NCI-H2081 treated with DMSO at 0.1 percent for 48 hours (cell line): ENCODE results near the gene USP20.

Experiments used
- DNase-seq: peaks from one replicate; lab custom pipeline; 2025; lab: John Stamatoyannopoulos, UW

USP20 gene

DNA sequence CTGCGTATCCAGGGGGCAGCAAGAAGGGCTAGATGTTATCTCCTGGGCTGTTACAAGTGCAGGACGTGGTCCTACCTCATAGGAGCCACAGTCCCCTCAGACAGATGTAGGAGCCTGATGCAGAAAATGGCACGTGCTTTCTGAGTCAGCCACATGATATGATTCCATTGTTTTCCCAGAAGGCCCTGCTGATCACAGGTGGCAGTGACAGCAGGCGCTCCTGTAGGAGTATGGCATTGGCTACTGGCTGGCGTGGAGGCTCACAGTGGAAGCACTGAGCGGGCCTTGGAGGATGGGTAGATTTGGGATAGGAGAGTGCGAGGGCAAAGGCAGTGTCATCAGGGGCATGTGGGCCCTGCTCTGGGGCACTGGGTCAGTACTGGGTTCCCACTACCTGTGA is 21.9 kb downstream of the USP20 start:
- no peak for DNase-seq

DNA sequence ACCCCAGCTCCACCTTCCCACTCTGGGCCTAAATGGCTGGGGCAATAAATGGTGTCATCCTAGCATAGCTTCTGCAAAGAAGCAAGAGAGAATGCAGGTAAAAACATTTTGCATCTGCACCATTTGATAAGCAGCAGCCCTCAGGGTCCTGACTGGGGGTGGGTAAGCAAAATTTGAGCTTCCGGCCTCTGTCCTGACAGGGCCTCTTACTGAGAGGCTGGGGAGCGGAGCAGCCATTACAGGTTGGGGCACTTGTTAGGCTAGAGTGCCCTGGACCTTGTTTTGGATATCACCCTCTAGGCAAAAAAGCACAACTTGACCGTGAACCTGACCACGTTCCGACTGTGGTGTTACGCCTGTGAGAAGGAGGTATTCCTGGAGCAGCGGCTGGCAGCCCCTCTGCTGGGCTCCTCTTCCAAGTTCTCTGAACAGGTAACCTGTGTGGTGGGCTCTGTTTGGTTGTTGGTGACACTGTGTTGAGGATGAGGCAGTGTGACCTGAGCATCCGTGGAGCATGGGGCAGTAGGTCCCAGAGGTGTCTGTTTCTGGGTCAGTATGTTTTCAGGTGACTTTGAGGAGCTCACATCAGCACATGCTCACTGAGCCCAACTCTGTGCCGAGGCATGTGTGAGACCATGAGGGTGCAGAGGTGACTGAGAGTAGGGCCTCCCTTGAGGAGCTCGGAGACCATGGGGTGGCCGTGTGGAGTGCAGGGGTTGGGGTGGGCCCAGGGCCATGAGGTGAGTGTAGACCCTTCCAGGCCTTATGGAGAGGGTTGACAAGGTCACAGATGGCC is 23.1 kb downstream of the USP20 start:
- no peak for DNase-seq

DNA sequence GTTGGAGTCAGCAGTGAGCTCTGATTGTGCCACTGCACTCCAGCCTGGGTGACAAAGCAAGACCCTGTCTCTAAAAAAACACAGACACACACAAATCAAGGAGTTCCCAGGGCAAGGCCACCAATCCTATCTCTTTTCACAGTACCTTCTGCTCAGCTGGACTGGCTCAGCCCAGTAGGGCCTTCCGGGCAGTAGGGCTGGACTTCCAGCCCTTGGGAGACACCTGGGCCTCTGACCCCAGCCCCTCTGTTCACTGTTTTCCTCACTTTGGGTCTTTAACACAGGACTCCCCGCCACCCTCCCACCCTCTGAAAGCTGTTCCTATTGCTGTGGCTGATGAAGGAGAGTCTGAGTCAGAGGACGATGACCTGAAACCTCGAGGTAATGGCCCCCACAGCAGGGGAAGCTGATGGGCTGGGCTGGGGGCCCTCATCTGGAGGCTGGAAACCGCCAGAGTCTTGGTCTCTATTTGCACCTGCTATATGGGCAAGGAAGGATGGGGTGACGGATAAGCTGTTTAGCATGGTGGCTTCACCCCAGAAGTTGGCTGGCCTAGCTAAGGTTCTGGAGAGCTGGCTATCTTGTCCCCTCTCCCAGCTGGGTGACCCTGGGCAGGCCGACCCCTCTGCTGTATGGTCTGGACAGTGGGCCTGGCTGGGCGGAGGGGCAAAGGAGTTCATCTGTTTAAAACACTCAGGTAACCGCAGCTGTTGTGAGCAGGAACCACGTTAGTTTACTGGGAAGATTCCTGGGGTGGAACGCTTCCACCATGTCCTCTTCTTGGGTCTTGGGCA is 25.6 kb downstream of the USP20 start:
- DNase-seq, result no peak

DNA sequence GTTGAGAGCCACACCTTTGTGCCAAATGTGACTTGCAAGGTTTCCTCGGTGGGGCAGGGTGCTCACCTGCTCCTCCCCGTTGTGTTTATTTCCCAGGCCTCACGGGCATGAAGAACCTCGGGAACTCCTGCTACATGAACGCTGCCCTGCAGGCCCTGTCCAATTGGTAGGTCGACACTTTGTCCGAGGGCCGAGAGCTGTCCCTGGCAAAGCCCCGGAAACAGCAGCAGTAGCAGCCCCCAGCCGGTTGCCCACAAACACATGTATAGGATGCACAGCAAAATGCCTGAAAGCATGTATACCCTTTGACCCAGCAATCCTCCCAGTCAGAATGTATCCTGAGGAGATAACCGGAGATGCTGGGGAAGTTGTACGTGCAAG is 26.2 kb downstream of the USP20 start:
- no peak for DNase-seq

DNA sequence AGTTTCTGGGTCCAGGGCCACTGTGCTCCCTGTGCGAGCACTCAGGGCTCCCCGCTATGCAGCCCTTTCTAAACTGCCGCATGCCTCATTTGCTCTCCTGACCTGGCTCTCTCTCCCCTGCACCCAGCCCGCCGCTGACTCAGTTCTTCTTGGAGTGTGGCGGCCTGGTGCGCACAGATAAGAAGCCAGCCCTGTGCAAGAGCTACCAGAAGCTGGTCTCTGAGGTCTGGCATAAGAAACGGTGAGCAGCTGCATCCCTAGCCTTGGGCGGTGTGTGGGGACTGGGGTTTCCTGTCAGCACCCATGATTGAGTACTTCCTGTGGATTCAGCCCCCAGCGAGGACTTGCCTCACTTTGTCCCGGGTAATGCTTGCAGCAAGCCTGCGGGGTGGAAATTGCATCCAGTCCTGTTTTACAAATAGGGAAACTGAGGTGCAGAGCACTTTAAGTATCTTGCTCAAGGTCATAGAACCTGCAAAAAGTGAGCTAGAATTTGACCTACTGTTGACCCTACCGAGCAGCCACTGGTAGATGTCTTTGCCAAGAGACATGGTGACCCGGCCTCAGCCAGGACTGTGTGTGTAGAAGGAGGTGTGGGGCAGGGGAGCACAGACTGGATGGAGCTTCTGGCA is 27.9 kb downstream of the USP20 start:
- DNase-seq, result peak; percentile 28

DNA sequence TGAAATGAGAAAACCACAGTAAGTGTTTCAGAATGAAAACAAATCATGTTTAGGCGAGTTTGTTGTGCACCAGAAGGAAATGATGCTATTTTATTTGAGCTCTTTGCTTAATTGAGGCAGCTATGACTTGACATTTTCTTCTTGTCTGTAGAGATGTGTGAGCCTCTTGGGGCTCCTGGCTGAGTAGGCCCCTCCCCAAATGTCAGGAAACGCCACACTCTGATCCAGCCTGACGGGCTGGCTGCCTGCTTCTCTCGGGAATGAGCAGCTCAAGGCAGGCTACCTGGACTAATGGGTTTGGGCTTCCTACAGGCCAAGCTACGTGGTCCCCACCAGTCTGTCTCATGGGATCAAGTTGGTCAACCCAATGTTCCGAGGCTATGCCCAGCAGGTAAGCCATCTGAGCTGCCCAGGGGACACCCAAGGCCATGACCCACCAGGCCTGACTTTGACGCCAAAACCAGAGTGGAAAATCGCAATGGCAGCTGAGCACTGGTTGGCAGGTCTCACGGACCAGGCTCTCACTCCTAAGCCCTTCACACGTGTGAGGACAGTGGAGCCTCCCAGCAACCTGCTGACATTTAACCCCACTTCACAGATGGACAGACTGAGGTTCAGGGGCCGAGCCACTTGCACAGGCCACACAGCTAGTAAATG is 29.9 kb downstream of the USP20 start:
- DNase-seq, result no peak

DNA sequence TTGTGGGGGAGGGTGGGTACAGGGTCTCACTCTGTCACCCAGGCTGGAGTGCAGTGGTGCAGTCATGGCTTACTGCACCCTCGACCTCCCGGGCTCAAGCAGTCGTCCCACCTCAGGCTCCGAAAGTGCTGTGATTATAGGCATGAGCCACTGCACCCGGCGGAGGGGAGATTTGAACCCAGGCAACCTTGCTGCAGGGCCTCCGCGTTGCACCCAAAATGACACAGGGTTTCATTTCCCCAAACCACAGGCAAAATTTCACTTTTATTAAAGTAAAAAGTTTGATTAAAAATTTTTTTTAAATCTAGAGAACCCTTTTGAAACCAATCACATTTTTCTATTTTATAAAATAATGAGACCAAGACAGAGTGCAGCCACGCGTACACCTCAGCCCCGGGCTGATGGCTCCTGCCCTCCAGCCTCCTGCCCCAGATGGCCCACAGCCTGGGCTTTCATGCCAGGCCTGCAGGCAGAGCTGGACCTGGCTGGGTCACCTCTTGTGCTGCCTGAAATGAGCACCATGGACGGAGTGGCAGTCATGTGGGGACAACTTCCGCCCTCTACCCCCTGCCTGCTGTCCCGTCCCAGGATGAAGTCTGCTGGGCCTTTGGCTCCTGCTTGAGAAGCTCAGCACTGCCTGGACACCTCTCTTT is 30.5 kb downstream of the USP20 start:
- no peak for DNase-seq

DNA sequence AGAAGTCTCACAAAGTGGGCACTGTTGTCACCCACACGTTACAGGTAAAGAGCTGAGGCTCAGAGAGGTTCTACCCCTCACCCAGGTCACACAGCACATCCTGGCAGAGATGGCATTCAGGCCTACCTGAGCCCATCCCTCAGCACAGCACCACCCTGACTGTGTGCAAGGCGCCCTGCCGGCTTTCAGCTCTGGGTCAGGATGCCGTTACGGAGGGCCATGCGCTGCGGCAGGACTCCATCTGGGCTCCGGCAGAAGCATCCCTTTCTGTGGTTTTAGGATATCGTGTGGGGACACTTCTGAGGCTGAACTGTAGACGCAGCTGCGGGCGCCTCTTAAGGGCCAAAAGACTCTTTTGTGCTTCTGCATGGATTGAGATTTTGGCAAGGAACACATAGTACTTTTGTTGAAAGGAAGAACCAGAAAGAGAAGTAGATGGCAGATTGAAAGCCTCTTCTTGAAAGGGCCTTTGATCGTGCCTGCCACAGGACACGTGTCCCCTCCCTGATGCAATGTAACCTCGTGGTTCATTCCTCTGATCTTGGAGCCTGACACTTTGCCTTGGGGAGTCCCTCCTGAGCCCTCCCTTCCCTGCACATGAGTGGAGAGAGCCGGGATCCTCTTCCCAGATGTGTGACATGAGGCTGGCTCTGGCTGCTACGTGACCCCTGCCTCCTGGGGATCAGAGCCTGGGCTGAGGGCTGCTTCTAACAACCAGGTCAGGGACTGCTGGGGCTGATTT is 31.3 kb downstream of the USP20 start:
- DNase-seq, result no peak

DNA sequence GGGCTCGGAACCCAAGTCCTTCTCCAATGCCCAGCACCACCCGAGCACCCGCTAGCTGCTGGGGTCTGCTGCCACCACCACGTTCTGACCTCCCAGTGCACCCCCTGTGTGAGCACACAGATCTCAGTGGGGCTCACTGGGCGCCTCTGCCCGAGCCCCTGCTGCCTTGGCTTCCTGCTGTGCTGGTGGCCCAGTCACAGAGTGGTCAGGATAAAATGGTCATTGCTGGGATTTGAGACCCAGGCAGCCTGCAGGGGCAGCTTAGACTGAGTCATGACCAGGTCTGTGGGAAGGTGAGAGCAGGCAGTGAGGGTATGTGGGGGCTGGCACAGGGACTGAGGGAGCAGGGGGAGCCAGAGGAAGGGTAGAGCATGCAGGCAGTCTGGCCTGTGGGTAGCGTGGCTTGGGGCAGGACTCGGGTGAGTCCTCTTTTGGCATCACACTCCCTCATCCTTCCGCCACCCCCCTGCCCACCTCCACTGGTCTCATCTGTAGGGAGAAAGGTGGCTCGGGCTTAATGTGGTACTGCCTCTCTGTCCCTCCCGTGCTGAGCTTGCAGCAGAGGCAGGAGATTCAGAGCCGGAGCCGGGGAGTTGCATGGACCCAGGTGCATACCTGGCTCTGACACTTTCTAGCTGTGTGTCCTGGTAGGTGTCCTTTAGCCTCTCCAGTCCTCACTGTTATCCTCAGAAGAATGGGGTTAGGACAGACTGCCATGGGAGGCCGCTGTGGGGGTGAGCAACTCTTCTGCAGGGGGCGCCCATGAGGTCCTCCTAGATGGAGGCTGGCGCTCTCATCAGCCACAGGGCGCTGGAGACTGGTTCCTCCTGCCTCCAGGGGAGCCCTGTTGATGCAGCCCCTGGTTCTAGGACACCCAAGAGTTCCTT is 32.1 kb downstream of the USP20 start:
- no peak for DNase-seq

DNA sequence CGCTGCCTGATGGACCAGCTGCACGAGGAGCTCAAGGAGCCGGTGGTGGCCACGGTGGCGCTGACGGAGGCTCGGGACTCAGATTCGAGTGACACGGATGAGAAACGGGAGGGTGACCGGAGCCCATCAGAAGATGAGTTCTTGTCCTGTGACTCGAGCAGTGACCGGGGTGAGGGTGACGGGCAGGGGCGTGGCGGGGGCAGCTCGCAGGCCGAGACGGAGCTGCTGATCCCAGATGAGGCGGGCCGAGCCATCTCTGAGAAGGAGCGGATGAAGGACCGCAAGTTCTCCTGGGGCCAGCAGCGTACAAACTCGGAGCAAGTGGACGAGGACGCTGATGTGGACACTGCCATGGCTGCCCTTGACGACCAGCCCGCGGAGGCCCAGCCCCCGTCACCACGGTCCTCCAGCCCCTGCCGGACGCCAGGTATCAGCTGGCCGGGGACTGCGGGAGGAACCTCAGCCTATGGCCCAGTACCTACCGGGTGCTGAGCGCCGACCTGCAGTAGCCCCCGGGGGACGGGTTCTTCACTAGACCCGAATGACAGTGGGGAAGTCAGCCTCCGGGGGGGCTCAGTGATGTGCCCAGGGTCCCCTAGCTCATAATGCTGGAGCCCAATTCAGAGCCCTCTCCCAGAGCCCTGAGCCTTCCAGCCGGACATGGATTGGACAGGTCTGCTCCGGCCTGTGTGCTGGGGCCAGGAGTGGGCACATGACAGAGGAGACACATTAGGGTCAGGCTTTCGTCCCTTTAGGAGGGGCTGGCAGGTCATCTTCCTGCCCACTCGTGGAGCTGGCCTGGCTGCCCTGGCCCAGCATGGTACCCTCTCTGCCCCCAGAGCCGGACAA is 33.0 kb downstream of the USP20 start:
- DNase-seq, result no peak

DNA sequence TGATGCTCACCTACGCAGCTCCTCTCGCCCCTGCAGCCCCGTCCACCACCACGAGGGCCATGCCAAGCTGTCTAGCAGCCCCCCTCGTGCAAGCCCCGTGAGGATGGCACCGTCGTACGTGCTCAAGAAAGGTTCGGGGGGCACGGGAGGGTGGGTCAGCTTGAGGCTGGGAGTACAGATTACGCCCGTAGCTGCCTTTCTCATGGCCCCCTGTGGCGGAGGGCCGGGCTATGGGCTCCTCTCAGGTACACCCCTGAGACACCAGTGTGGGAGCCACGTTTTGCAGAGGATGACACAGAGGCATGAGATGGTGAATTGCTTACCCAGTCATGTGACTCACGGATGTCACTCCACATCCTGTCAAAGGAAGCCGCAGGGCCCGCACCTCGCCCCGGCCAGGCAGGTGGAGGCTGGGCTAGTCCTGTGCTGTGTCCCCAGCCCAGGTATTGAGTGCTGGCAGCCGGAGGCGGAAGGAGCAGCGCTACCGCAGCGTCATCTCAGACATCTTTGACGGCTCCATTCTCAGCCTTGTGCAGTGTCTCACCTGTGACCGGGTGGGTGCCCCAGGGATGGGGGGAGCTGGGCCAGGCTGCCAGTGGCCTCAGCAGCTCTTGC is 33.7 kb downstream of the USP20 start:
- DNase-seq, result no peak

DNA sequence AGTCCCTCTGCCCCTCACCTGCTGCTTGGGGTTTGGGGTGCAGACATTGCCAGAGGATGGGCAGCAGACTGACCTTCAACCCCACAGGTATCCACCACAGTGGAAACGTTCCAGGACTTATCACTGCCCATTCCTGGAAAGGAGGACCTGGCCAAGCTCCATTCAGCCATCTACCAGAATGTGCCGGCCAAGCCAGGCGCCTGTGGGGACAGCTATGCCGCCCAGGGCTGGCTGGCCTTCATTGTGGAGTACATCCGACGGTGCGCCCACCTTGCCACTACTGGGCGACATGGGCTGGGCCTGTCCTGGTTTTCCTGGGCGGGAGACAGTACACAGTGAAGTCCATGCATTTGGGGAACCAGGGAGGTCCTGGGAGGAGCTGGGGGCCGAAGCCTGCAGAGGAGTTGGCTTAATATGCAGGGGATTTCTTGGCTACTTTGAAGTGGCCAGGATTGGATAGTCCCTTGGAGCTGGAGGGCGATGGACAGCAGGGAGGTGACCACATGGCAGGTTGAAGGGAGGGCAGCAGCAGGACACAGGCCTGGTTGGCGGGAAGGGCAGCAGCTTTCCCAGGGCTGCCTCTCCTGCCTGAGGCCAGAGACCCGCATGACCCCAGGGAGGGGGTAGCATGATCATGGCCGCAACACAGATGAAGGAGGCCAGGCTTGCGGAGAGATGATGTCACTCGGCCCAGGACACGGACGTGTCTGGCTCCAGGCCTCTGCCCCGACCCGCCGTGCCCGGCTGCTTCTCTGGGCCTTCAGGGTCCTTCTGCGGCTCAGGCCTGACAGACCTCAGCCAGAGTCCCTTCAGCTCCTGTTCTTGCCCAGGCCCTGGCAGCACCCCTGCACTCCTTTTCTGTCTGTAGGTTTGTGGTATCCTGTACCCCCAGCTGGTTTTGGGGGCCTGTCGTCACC is 34.6 kb downstream of the USP20 start:
- DNase-seq, result no peak

DNA sequence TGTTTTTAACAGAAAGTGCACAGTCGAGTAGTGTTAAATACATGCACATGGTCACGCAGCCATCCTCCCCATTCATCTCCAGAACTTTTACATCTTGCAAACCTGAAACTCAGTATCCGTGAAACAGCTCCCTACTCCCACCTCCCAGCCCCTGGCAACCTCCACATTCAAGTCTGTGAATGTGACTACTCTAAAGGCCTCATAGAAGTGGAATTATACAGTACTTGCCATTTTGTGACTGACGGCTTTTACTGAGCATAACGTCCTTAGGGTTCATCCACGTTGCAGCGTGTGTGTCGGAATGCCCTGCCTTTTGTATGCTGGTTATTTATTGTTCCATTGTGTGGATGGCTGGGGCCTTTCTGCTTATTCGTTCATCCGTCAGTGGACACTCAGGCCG is 35.8 kb downstream of the USP20 start:
- no peak for DNase-seq

DNA sequence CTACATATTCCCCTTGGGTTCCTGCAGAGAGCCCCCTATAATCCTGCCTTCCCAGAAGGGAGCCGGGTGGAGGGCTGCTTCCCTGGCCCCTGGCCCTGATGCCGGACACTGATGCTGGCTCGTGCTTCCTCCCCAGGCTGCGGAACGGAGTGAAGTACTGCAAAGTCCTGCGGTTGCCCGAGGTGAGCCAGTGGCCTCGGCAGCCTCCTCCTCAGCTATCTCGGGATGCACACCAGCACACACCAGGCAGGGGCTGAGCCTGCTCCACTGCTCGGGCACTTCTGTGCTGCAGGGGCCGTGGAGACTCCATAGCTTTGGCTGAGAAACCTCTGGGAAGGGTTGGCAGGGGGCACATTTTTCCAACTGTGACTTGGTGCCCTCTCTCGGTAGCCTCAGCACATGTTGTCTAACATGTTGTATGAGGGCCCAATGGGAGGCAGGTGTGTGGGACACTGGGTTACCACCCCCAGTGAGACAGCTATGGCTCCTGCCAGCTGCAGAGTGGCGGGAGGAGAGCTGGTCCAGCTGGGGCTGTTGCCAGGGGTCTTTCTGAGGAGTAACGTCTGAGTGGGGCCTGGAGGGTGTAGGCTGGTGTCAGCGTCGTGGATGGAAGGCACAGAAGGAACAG is 38.4 kb downstream of the USP20 start:
- DNase-seq, result no peak

DNA sequence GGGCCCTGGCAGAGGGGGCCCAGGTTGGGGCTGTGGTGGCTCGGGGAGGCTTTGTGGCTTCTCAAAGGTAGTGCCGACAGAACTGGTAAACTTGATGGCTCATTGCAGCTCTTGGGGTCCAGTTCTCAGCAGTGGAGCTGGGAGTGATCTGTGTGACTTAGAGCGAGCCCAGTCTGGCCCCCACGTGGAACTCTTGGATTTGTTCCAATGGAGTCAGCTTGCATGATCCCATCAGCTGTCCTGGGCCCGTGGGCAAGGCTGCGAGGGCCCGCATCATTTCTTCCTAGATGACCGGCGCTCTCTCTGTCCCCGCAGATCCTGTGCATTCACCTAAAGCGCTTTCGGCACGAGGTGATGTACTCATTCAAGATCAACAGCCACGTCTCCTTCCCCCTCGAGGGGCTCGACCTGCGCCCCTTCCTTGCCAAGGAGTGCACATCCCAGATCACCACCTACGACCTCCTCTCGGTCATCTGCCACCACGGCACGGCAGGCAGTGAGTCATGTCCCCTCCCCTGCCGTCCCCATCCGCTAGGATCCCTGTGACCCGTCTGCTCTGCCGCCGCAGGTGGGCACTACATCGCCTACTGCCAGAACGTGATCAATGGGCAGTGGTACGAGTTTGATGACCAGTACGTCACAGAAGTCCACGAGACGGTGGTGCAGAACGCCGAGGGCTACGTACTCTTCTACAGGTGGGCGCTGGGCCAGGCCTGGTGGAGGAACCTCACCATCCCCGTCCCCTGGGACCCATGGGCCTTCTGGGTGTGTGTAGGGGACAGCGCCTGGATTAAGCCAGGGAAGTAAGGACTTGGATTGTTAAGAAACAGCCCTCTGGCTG is 39.2 kb downstream of the USP20 start:
- no peak for DNase-seq

DNA sequence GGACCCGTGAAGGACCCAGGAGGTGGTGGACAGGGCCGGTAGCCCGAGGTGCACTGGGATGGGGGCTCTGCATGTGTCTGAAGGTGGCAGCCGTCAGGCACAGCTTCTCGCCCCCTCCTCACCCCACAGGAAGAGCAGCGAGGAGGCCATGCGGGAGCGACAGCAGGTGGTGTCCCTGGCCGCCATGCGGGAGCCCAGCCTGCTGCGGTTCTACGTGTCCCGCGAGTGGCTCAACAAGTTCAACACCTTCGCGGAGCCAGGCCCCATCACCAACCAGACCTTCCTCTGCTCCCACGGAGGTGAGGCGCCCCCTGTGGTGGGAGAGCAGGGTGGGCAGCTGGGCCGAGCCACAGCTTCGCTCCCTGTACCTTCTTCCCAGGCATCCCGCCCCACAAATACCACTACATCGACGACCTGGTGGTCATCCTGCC is 39.9 kb downstream of the USP20 start:
- DNase-seq, result no peak
